ENCODE results near the gene EFCAB6. TPM values are rescaled to one million over a fixed set of nuclear protein-coding genes. Genes with fewer than 3 reads are reported as not detected.

The EFCAB6 gene
- total and polyA plus RNA-seq, 8 donors, result 2.0 to 5.5 (median 3.5) TPM

- peak in 1 of 4 donors; percentile 70 for DNase-seq
- no peaks in the 10 kb centered on the region for H3K36me3 ChIP-seq
- no peak overlapping the region for H3K4me3 ChIP-seq
- intact Hi-C loops (cut with DNase I), result no loop called here
- no peaks in the 10 kb centered on the region for H3K4me1 ChIP-seq
- peaks cover 0 to 16% of the 10 kb centered on the region in 2 donors for H3K27me3 ChIP-seq
- H3K27ac ChIP-seq, result no peak overlapping the region
- no peaks in the 10 kb centered on the region for H3K9me3 ChIP-seq
- ATAC-seq, result no peak
- no peak for TF ChIP-seq CTCF (IDR thresholded peaks at IDR 0.05)
Measured at GRCh38 chr22:43838571-43839307, 26.6 kb upstream of the EFCAB6 start.

GRCh38 chr22:43838161-43838560 is 26.1 kb upstream of the EFCAB6 start:
- Histone ChIP-seq H3K36me3 (no peaks in the 10 kb centered on the region), H3K4me3 (no peak overlapping the region), H3K4me1 (no peaks in the 10 kb centered on the region), H3K9me3 (no peaks in the 10 kb centered on the region), H3K27me3 (peaks cover 0 to 22% of the 10 kb centered on the region in 2 donors), H3K27ac (no peak overlapping the region)
- intact Hi-C loops (cut with DNase I), result no loop called here
- no peak for ATAC-seq
- no peak for TF ChIP-seq CTCF (IDR thresholded peaks at IDR 0.05)
- peak in 1 of 4 donors; percentile 40 for DNase-seq

GRCh38 chr22:43837666-43838065 is 25.6 kb upstream of the EFCAB6 start:
- TF ChIP-seq CTCF (IDR thresholded peaks at IDR 0.05), result no peak

GRCh38 chr22:43835736-43836135 is 23.6 kb upstream of the EFCAB6 start:
- Histone ChIP-seq H3K4me3 (no peak overlapping the region), H3K27me3 (peaks cover 0 to 26% of the 10 kb centered on the region in 2 donors), H3K4me1 (no peaks in the 10 kb centered on the region), H3K27ac (no peak overlapping the region), H3K9me3 (no peaks in the 10 kb centered on the region), H3K36me3 (no peaks in the 10 kb centered on the region)
- ATAC-seq, result no peak
- DNase-seq, result no peak
- intact Hi-C loops (cut with DNase I), result no loop called here
- no peak for TF ChIP-seq CTCF (IDR thresholded peaks at IDR 0.05)

More at GRCh38 chr22:43837666-43838065, 25.6 kb upstream of the EFCAB6 start:
- intact Hi-C loops (cut with DNase I), result no loop called here
- Histone ChIP-seq H3K4me3 (no peak overlapping the region), H3K4me1 (no peaks in the 10 kb centered on the region), H3K27ac (no peak overlapping the region), H3K36me3 (no peaks in the 10 kb centered on the region), H3K27me3 (peaks cover 0 to 26% of the 10 kb centered on the region in 2 donors), H3K9me3 (no peaks in the 10 kb centered on the region)
- ATAC-seq (no peak), DNase-seq (no peak)

GRCh38 chr22:43835166-43835565 is 23.1 kb upstream of the EFCAB6 start:
- no peak for DNase-seq
- H3K9me3 ChIP-seq, result no peaks in the 10 kb centered on the region

More at GRCh38 chr22:43835166-43835565, 23.1 kb upstream of the EFCAB6 start:
- intact Hi-C loops (cut with DNase I), result no loop called here
- no peak for TF ChIP-seq CTCF (IDR thresholded peaks at IDR 0.05)
- Histone ChIP-seq H3K36me3 (no peaks in the 10 kb centered on the region), H3K27ac (no peak overlapping the region), H3K4me3 (no peak overlapping the region), H3K27me3 (peaks cover 0 to 27% of the 10 kb centered on the region in 2 donors), H3K4me1 (peaks cover 0 to 4% of the 10 kb centered on the region in 2 donors)
- no peak for ATAC-seq

All from left lung (tissue), 10 donors.